GM13976 (cell line): Measurements from ENCODE around the gene SMCO4.

Experiments
- DNase-seq: peaks from one replicate; pipeline ENCODE4 v3.0.0; 2012; ENCODE audit warnings: low spot score
- in situ Hi-C: fragments of 300-500 bp; cut with MboI; formaldehyde crosslinking; loops from one replicate; pipeline ENCODE4 v1.12.0; 2022; ENCODE audit warnings: low sequenced_read_pairs, mixed read lengths, inconsistent platforms; ENCODE audit not compliant: unreplicated experiment
- TF ChIP-seq, protein P1 (sequence below): IDR thresholded peaks from 2 replicates; pipeline ENCODE4 v1.5.1; 2012; ENCODE audit warnings: borderline replicate concordance, mild to moderate bottlenecking; ENCODE audit not compliant: insufficient read depth; ENCODE audit errors: extremely low read depth, missing control alignments, control extremely low read depth

Gene SMCO4

DNA sequence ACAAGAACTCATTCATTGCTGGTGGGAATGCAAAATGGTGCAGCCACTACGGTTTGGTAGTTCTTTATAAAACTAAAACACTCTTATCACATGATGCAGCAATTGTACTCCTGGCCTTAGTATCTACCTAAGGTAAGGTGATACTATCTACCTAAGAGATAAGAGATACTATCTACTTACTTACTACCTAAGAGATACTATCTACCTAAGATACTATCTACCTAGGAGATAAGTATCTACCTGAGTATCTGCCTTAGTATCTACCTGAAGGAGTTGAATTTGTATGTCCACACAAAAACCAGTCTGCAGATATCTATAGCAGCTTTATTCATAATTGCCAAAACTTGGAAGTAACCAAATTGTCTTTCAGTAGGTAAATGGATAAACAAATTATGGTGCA lies 29.0 kb upstream of the SMCO4 start:
- DNase-seq, result no peak
- in situ Hi-C loops, result no loop called here
- TF ChIP-seq, protein P1, sequence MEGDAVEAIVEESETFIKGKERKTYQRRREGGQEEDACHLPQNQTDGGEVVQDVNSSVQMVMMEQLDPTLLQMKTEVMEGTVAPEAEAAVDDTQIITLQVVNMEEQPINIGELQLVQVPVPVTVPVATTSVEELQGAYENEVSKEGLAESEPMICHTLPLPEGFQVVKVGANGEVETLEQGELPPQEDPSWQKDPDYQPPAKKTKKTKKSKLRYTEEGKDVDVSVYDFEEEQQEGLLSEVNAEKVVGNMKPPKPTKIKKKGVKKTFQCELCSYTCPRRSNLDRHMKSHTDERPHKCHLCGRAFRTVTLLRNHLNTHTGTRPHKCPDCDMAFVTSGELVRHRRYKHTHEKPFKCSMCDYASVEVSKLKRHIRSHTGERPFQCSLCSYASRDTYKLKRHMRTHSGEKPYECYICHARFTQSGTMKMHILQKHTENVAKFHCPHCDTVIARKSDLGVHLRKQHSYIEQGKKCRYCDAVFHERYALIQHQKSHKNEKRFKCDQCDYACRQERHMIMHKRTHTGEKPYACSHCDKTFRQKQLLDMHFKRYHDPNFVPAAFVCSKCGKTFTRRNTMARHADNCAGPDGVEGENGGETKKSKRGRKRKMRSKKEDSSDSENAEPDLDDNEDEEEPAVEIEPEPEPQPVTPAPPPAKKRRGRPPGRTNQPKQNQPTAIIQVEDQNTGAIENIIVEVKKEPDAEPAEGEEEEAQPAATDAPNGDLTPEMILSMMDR, result no peak

- in situ Hi-C loops, result no loop called here
- TF ChIP-seq, protein P1, result no peak
- no peak for DNase-seq
These were observed 28.4 kb upstream of the SMCO4 start for GRCh38 chr11:93571612-93572011.

- in situ Hi-C loops, result no loop called here
- DNase-seq, result no peak
- TF ChIP-seq, protein P1, result no peak
These were observed 27.7 kb upstream of the SMCO4 start for GRCh38 chr11:93570759-93571413.

- no peak for DNase-seq
- in situ Hi-C loops, result no loop called here
- TF ChIP-seq, protein P1, result no peak
These were observed 26.3 kb upstream of the SMCO4 start for GRCh38 chr11:93569496-93569895.

DNA sequence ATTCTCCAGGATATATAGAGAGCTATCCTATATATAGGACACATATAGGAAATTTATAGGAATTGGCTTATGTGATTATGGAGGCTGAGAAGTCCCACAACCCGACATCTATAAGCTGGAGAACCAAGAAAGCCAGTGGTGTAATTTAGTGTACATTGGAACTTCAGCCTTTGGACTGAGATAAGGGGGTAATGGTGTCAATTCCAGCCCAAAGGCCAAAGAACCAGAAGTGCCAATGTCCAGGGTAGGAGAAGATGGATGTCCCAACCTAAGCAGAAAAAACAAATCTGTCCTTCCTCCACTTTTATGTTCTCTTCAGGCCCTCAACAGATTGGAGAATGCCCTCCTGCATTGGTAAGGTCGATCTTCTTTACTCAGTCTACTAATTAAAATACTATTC lies 25.5 kb upstream of the SMCO4 start:
- no peak for DNase-seq
- TF ChIP-seq, protein P1, result no peak
- in situ Hi-C loops, result no loop called here

- in situ Hi-C loops, result no loop called here
- DNase-seq, result no peak
- TF ChIP-seq, protein P1, result no peak
These were observed 24.3 kb upstream of the SMCO4 start for GRCh38 chr11:93567401-93567895.
